Activated CD4-positive, alpha-beta T cell treated with anti-CD3 and anti-CD28 coated beads, Interleukin-2, amount 10 ng/mL, durations not matched to agents 24 days and 14 days (primary cell): Measurements from ENCODE around the gene DGKK. TPM values are rescaled to one million over a fixed set of nuclear protein-coding genes. Genes with fewer than 3 reads are reported as not detected.
A peak's percentile ranks its signal among the peaks of the same experiment; 100 is the strongest.

Experiments
- DNase-seq: peaks from one replicate; pipeline ENCODE4 v3.0.0; 2022
- H3K27ac Mint-ChIP-seq: one replicate; pipeline ENCODE4 v1.8.0; 2022; ENCODE audit warnings: mild to moderate bottlenecking, mixed read lengths
- H3K27me3 Mint-ChIP-seq: one replicate; pipeline ENCODE4 v1.8.0; 2022; ENCODE audit warnings: mixed read lengths
- H3K36me3 Mint-ChIP-seq: one replicate; pipeline ENCODE4 v1.8.0; 2022; ENCODE audit warnings: low read depth, mild to moderate bottlenecking, mixed read lengths
- H3K4me1 Mint-ChIP-seq: one replicate; pipeline ENCODE4 v1.8.0; 2021; ENCODE audit warnings: mixed read lengths
- H3K4me3 Mint-ChIP-seq: one replicate; pipeline ENCODE4 v1.8.0; 2022; ENCODE audit warnings: mild to moderate bottlenecking, moderate library complexity, mixed read lengths
- H3K9me3 Mint-ChIP-seq: one replicate; pipeline ENCODE4 v1.8.0; 2021; ENCODE audit warnings: mixed read lengths
- intact Hi-C: fragments of 100-400 bp; cut with micrococcal nuclease; formaldehyde crosslinking; loops from one replicate; pipeline ENCODE4 v1.15.1; 2023
- total RNA-seq: library from RNA; stranded (reverse); gene quantifications from 2 replicates; pipeline ENCODE4 v1.2.3, GENCODE V29; 2022

Gene DGKK
- total RNA-seq, 1 donor from 2014 or later = not detected

DNA sequence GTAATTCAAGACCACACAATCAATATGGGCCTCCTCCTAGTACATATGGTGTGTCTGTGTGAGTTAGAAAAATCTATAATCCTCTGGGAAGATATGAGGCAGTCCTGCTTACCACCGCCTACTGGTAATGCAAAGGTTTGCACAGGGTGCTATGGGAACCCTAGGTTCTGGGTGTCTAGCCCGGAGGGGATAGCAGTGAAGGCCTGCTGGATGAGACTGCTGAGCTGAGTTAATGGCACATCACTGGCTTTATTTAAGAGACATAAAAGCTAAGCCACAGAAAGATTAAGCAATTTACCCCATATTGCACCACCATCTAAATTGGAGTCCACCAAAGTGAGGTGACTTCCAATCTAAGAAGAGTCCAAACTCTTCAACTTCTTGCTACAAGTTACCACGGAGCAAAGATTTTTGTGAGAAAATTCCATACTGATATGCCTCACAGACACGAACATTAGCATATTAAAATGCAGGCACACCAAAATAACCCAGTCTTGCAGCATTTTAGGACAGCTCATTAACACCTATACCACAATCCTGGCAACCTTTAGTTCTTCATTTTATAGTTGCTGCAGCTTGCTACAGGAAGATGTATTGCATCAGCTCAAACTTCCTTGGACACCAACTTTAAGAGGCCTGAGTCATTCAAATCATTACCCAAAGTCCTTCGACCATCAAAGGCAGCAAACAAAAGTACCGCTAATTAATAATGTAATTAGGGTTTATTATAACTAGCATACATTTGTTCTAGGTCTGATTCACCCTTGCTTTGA, 13.7 kb downstream of the DGKK start:
- DNase-seq = no peak
- Mint-ChIP-seq H3K9me3 (no peaks in the 10 kb centered on the region), H3K27me3 (peaks cover 9% of the 10 kb centered on the region), H3K36me3 (no peaks in the 10 kb centered on the region), H3K4me3 (no peak overlapping the region), H3K27ac (no peak overlapping the region), H3K4me1 (no peaks in the 10 kb centered on the region)
- intact Hi-C loops = no loop called here

DNA sequence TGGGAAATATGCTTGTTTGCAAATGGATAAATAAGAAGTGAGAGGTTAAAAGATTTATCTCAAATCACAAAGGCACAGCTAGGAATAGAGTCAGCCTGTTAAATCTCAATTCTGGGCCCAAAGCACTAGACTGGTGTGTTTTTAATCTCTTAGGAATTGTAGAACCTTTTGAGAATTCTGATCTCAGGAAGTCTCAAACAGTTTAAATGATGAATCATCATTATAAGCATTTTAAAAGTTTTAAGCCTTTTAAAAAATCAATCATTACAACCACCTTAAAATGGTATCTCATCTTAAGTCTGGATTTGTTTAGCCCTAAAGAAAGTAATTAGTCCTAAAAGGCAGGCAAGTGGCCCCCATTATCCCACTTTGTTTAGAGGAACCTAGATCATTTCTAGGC, 17.8 kb downstream of the DGKK start:
- peaks cover 2% of the 10 kb centered on the region for H3K27me3 Mint-ChIP-seq
- intact Hi-C loops = no loop called here
- H3K36me3 Mint-ChIP-seq = no peaks in the 10 kb centered on the region

DNA sequence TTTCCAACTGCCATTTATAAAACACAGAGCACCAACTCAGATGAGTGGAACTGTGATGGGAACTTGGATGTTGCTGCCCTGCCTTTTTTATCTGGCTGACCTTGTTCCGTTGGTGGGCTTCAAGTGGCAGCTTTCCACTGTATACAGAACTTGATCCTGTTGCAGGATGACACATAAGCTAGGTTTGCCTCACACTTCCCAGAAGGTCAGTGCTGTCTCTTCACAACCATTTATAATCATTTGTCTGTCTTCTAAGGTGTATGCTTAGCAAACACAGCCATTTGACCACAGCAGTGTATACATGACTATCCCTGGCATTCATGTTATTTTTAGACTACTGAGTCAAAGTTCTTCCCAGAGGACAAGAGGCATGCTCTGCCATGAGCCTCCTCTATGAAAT, 20.3 kb downstream of the DGKK start:
- Mint-ChIP-seq H3K4me1 (no peaks in the 10 kb centered on the region), H3K27me3 (peaks cover 2% of the 10 kb centered on the region), H3K27ac (no peak overlapping the region), H3K4me3 (no peak overlapping the region), H3K36me3 (no peaks in the 10 kb centered on the region), H3K9me3 (no peaks in the 10 kb centered on the region)
- intact Hi-C loops = no loop called here
- DNase-seq = no peak

More for the DNA sequence above, 17.8 kb downstream of the DGKK start:
- no peak for DNase-seq
- H3K4me3 Mint-ChIP-seq = no peak overlapping the region
- H3K4me1 Mint-ChIP-seq = no peaks in the 10 kb centered on the region
- H3K27ac Mint-ChIP-seq = no peak overlapping the region
- no peaks in the 10 kb centered on the region for H3K9me3 Mint-ChIP-seq

DNA sequence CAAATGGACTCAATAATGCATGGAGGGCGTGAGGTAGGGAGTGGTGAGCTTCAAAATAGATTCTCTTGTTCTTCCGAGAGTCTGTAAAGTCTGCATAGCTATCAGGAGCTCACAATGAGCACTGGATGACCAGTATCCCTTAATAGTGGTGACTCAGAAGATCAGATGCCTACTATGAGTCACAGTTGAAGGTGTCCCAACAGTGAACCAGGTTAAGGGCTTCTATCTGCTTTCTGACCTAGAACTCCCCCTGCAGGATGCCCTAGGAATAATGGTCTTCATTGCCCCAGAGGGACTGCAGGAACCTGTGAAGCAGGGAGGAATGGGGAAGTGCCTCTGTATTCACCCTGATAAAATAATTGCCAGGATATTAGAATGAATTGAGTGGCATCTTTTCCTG, 22.1 kb downstream of the DGKK start:
- no peaks in the 10 kb centered on the region for H3K9me3 Mint-ChIP-seq
- H3K36me3 Mint-ChIP-seq = no peaks in the 10 kb centered on the region
- no peak overlapping the region for H3K27ac Mint-ChIP-seq
- H3K4me1 Mint-ChIP-seq = no peaks in the 10 kb centered on the region
- no peak overlapping the region for H3K4me3 Mint-ChIP-seq
- intact Hi-C loops = no loop called here
- no peaks in the 10 kb centered on the region for H3K27me3 Mint-ChIP-seq
- DNase-seq = peak; percentile 63

DNA sequence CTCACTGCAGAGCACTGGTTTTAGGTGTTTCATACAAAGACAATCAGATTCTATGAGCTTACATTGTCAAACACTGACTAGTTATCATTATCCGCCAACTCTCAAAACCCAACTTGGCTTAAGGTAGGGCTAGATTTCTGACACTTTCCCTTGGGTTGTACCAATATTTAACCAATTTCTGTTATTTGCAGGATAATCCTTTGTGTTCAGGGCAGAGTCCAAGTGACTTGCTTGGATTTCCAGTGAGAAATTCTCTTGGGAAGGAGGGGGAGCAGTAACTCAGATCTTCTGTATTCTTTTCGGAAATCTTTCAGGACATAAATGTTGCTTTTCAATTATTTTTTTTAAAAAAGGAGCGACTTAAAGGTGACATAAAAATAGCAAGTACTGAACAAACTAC, 23.1 kb downstream of the DGKK start:
- no peaks in the 10 kb centered on the region for H3K4me1 Mint-ChIP-seq
- no peak overlapping the region for H3K4me3 Mint-ChIP-seq
- H3K9me3 Mint-ChIP-seq = no peaks in the 10 kb centered on the region
- intact Hi-C loops = no loop called here
- no peak overlapping the region for H3K27ac Mint-ChIP-seq
- H3K36me3 Mint-ChIP-seq = no peaks in the 10 kb centered on the region
- no peak for DNase-seq
- H3K27me3 Mint-ChIP-seq = no peaks in the 10 kb centered on the region

DNA sequence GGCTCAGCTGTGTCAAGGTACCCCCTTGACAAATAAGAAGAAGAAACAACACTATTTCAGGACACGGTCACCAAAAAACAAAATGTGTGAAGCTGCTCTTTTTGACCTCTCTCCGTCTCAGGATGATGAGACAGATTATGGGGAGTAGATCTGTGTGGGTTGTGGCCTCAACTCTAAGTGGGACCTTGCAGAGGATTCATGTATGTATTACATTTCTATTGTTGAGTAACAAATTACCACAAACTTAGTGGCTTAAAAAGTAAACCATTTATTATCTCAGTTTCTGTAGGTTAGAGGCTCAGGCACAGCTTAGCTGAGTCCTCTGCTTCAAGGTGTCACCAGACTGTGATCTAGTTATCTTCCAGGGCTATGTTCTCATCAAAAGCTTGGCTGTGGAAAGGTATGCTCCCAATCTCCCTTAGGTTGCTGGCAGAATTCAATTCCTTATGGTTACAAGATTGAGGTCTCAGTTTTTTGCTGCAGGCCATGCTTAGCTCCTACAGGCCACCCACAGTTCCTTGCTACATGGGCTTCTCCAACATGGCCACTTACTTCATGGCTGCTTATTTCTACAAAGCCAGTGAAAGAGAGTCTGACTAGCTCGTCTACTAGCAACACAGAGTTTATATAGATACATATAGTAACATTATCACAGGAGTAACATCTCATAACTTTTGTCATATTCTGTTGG, 28.1 kb downstream of the DGKK start:
- intact Hi-C loops = no loop called here
- Mint-ChIP-seq H3K27ac (no peak overlapping the region), H3K4me3 (no peak overlapping the region), H3K27me3 (no peaks in the 10 kb centered on the region), H3K36me3 (no peaks in the 10 kb centered on the region), H3K9me3 (no peaks in the 10 kb centered on the region), H3K4me1 (no peaks in the 10 kb centered on the region)
- DNase-seq = no peak

DNA sequence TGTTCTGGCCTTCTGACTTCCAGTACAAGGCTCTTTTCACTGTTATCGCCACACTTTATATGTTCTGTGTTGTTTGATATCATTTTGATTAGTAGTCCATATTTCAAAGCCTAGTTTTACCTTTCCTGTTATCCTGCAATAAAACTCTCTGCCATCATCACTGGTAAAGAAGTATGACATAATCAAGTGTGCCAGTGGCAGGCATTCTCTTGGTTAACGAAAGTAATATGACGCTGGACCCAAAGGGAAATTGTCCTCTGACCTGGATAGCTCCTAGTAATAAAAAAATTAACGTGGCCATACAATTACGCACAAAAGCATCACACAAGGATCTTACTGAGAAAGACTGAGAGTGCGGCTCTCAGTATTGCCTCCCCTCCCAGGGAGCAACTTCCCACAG, 33.8 kb downstream of the DGKK start:
- no peaks in the 10 kb centered on the region for H3K27me3 Mint-ChIP-seq
- no peaks in the 10 kb centered on the region for H3K9me3 Mint-ChIP-seq

DNA sequence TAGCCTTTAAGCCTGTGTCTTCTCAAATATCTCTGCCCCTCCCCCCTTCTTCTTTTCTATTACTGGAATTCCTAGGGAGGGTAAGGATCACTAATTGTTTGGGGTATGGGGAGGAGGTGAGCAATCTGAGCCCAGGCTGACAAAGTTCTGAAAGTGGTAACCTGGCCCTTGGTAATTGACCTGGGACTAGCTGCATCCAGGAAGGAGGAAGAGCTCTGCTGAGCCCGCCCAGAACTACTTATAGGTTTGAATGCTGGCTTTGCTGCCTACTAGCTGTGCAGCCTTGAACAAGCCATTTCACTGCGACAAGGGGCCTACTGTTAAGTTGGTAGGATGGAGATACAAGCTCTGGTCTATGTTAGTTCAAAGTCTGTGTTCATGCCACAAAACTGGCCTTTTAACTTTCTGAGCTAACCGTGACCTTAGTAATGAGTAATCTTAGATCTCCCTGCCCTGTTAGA, 37.8 kb downstream of the DGKK start:
- intact Hi-C loops = no loop called here
- DNase-seq = no peak
- no peaks in the 10 kb centered on the region for H3K4me1 Mint-ChIP-seq
- H3K27ac Mint-ChIP-seq = no peak overlapping the region
- H3K4me3 Mint-ChIP-seq = no peak overlapping the region
- H3K27me3 Mint-ChIP-seq = no peaks in the 10 kb centered on the region
- H3K36me3 Mint-ChIP-seq = no peaks in the 10 kb centered on the region
- no peaks in the 10 kb centered on the region for H3K9me3 Mint-ChIP-seq

More for the DNA sequence above, 33.8 kb downstream of the DGKK start:
- intact Hi-C loops = no loop called here
- DNase-seq = no peak
- H3K4me3 Mint-ChIP-seq = no peak overlapping the region
- no peaks in the 10 kb centered on the region for H3K36me3 Mint-ChIP-seq
- H3K27ac Mint-ChIP-seq = no peak overlapping the region
- H3K4me1 Mint-ChIP-seq = no peaks in the 10 kb centered on the region

DNA sequence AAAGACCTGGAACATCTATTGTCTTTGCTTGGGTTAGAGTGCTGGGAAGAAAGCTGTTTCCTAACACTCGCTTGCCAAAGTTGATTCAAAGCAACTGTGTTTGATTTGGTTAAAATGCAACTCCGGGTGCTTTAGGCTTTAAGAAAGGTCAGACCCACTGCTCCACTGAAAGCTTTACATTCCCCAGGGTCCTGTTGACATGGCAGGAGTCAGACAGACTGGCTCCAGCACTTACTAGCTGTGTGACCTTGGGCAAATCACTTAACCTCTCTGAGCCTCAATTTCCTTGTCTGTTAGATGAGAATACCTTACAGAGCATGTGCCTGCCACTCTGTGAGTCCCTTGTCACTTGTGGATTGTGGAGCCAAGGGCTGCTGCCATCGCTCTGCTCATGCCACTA, 39.0 kb downstream of the DGKK start:
- H3K27me3 Mint-ChIP-seq = no peaks in the 10 kb centered on the region
- no peak overlapping the region for H3K27ac Mint-ChIP-seq
- H3K4me3 Mint-ChIP-seq = no peak overlapping the region
- intact Hi-C loops = no loop called here
- no peak for DNase-seq
- H3K36me3 Mint-ChIP-seq = no peaks in the 10 kb centered on the region
- no peaks in the 10 kb centered on the region for H3K4me1 Mint-ChIP-seq
- no peaks in the 10 kb centered on the region for H3K9me3 Mint-ChIP-seq

DNA sequence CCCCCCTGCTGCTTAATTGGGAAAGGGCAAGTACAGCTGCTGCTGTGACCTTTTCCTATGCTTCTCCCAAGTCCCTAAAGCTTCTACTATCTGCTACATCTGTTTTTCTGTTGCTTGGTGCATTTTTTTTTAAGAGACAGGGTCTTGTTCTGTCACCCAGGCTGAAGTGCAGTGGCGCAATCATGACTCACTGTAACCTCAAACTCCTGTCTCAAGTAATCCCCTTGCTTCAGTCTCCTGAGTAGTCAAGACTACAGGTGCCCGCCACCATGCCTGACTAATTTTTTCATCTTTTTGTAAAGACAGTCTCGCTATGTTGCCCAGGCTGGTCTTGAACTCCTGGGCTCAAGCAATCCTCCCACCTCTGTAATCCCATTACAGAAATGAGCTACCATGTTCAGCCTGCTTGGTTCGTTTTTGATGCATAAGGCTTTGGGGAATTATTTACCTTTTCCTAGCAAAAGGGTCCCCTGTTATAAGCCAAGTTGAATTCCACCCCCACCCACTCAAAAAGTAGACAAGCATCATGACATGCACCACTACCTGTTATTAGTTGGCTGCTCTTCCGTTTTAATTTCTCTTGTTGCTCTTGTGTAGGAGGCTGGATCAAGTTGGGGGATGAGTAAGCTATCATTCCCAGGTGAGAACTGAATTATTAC, 39.6 kb downstream of the DGKK start:
- no peaks in the 10 kb centered on the region for H3K36me3 Mint-ChIP-seq
- H3K4me1 Mint-ChIP-seq = no peaks in the 10 kb centered on the region
- intact Hi-C loops = no loop called here
- DNase-seq = no peak
- H3K27ac Mint-ChIP-seq = no peak overlapping the region
- H3K27me3 Mint-ChIP-seq = no peaks in the 10 kb centered on the region
- H3K9me3 Mint-ChIP-seq = no peaks in the 10 kb centered on the region
- H3K4me3 Mint-ChIP-seq = no peak overlapping the region

DNA sequence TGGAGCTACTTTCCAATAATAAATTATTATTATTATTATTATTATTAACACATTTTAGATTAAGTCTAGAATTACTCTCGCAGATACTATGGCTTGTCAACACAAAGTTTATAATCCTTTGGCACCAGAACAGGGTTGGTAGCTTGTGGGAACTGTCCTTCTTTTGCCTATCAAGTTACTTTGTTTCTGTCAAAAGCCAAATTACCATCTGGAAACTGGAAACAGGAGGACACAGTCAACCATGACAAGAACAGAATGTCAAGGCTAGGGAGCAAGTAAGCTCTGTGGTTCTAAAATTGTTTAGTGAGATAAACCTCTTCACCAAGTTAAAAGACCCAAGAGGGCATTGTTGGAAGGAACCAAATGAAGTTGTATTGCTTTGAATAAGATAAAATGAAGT, 42.5 kb downstream of the DGKK start:
- Mint-ChIP-seq H3K9me3 (no peaks in the 10 kb centered on the region), H3K4me3 (no peak overlapping the region), H3K36me3 (no peaks in the 10 kb centered on the region), H3K27me3 (no peaks in the 10 kb centered on the region), H3K4me1 (no peaks in the 10 kb centered on the region), H3K27ac (no peak overlapping the region)
- intact Hi-C loops = no loop called here
- no peak for DNase-seq

DNA sequence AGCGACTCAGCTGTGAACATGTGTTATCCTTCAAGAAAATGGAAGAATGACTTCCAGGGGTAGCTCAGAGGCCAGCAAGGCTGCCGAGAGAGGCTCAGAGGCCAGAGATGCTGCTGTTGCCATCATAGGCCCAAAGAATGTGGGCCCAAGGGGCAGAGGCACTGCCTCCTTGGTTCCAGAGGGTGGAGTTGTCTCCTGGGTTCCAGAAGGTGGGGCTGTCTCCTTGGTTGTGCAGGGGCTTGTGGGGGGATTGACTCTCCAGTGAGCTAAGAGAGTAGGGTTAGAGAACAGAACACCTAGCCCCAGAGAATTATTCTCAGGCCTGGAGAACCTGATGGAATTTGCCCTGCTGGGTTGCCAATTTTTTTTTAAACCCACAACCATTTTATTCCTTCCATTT, 62.6 kb downstream of the DGKK start:
- Mint-ChIP-seq H3K4me3 (no peak overlapping the region), H3K27me3 (no peaks in the 10 kb centered on the region), H3K9me3 (no peaks in the 10 kb centered on the region), H3K36me3 (no peaks in the 10 kb centered on the region), H3K4me1 (no peaks in the 10 kb centered on the region), H3K27ac (no peak overlapping the region)
- intact Hi-C loops = no loop called here
- no peak for DNase-seq

DNA sequence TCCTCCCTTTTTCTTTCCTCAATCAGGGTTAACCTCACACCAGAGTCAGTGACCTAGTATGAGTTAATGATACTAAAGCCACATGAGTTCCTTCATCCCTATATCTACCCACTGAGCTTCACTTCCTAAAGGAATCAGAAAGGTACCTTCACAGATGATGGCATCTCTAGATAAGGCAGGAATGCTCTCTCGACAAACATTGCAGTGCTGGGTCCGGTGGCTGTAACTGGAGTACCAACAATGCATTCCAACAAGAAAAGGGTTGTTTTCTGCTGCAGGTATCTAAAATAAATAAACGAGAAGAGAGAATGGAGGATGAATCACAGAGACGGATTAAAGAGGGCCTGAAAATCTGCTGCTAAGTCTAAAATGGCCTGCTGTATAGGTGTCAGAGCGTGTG, 66.7 kb downstream of the DGKK start:
- DNase-seq = no peak
- H3K27ac Mint-ChIP-seq = no peak overlapping the region
- H3K9me3 Mint-ChIP-seq = no peaks in the 10 kb centered on the region
- no peak overlapping the region for H3K4me3 Mint-ChIP-seq
- H3K27me3 Mint-ChIP-seq = no peaks in the 10 kb centered on the region
- H3K4me1 Mint-ChIP-seq = no peaks in the 10 kb centered on the region
- intact Hi-C loops = no loop called here
- no peaks in the 10 kb centered on the region for H3K36me3 Mint-ChIP-seq

DNA sequence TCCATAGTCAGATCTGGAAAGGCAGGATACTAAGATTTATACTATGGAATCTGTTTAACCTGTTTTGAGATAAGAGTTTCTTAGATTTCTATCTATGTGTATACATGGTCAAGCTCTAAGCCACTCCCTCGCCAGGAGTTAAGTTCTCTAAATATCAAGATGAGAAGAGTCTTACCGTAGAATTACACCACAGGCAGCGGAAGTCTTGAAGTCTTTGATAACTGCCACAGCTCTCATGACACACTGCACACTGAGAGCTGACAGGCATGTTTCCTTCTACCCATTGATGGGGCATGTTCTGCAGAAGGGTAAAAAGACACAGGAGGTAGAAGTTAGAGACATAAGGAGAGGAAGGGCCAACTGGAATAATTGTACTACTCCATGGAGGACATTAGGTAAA, 67.7 kb downstream of the DGKK start:
- intact Hi-C loops = no loop called here
- DNase-seq = no peak
- no peak overlapping the region for H3K4me3 Mint-ChIP-seq
- H3K27ac Mint-ChIP-seq = no peak overlapping the region
- H3K27me3 Mint-ChIP-seq = no peaks in the 10 kb centered on the region
- H3K9me3 Mint-ChIP-seq = no peaks in the 10 kb centered on the region
- H3K36me3 Mint-ChIP-seq = no peaks in the 10 kb centered on the region
- H3K4me1 Mint-ChIP-seq = no peaks in the 10 kb centered on the region
